Thoracic aorta (tissue), 2 donors: ENCODE data around the gene RARG. TPM values are rescaled to one million over a fixed set of nuclear protein-coding genes. Genes with fewer than 3 reads are reported as not detected.

Source experiments
- ATAC-seq: fragments of 150-250 bp; one replicate; pipeline ENCODE4 v1.8.0; 2017; ENCODE audit warnings: low read depth; ENCODE audit not compliant: insufficient number of reproducible peaks, low FRiP score
- DNase-seq: peaks from one replicate; pipeline ENCODE4 v3.0.0-alpha.2; 2020; ENCODE audit warnings: low spot score
- H3K27ac ChIP-seq, 2 donors: fragments of 200-600 bp; sonication (generic); 1 replicate in 1 of 2; 2 replicates in 1 of 2; pipeline ENCODE4 v1.5.1; 2016; ENCODE audit warnings: mild to moderate bottlenecking in 2 of 2, moderate library complexity in 2 of 2
- H3K27me3 ChIP-seq: fragments of 200-600 bp; sonication (generic); replicated peaks from 2 replicates; pipeline ENCODE4 v1.6.0; 2016; ENCODE audit warnings: mild to moderate bottlenecking; ENCODE audit not compliant: insufficient read depth
- H3K36me3 ChIP-seq: fragments of 200-600 bp; sonication (generic); one replicate; pipeline ENCODE4 v1.5.1; 2016
- H3K4me1 ChIP-seq, 2 donors: fragments of 200-600 bp; sonication (generic); 1 replicate in 1 of 2; 2 replicates in 1 of 2; pipeline versions ENCODE4 v1.5.1 to v1.6.0; 2016; ENCODE audit warnings: low read depth in 2 of 2, mild to moderate bottlenecking in 1 of 2; ENCODE audit not compliant: control insufficient read depth in 1 of 2
- H3K4me3 ChIP-seq: fragments of 200-600 bp; sonication (generic); 2 replicates; pipeline ENCODE4 v1.5.1; 2016; ENCODE audit warnings: mild to moderate bottlenecking
- H3K9me3 ChIP-seq: fragments of 200-600 bp; sonication (generic); 2 replicates; pipeline ENCODE4 v1.5.1; 2016
- total RNA-seq, 2 donors: library from RNA; depleted of rRNA; stranded (reverse); fragments of >200 nt; gene quantifications; one replicate each; pipeline versions ENCODE4 v1.1.0 to v1.2.3, GENCODE V29; 2016
- TF ChIP-seq, protein P1 (sequence below): fragments of 200-600 bp; sonication (generic); IDR thresholded peaks from one replicate; pipeline ENCODE4 v1.5.1; 2019; ENCODE audit warnings: antibody characterized with exemption

The RARG gene
- total RNA-seq, 2 donors from 2014 or later = 25.7 to 37.5 TPM

DNA sequence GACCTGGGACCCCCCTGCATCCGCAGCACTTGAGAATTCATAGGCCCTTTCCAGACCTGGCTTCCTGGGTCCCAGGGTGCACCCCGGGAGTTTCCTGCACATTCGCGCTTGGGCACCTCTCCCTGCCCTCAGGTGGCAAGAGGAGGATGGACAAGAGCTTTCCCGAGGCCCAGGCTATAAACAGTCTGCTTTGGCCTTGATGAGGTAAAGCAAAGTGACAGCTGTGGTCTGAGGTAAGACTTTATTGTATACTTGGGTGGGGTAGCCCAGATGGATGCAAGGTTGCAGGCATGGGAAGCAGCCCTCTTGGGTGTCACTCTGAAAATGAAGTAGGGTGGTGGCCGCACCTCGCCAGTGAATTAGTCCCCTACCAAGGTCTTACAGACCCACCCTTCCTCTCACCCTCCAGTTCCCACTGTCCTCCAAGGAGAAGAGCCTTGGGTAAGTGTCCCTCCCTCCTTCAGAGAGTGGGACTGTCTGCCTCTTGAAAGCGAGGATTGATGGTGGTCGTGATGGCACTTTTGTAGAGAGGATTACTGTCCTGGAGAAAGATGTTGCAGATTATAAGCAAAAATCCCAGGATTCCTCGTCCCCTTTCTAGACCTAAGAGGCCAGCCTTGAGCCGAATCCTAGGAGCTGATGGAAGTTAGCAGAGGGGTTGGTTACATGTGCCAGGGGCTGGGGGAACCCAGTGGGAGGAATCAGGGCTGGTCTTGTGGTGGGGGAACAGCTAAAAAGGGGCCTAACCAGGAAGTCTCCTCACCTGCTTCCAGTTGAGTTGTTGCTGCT is 40.7 kb downstream of the RARG start:
- DNase-seq = no peak
- TF ChIP-seq, protein P1, sequence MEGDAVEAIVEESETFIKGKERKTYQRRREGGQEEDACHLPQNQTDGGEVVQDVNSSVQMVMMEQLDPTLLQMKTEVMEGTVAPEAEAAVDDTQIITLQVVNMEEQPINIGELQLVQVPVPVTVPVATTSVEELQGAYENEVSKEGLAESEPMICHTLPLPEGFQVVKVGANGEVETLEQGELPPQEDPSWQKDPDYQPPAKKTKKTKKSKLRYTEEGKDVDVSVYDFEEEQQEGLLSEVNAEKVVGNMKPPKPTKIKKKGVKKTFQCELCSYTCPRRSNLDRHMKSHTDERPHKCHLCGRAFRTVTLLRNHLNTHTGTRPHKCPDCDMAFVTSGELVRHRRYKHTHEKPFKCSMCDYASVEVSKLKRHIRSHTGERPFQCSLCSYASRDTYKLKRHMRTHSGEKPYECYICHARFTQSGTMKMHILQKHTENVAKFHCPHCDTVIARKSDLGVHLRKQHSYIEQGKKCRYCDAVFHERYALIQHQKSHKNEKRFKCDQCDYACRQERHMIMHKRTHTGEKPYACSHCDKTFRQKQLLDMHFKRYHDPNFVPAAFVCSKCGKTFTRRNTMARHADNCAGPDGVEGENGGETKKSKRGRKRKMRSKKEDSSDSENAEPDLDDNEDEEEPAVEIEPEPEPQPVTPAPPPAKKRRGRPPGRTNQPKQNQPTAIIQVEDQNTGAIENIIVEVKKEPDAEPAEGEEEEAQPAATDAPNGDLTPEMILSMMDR = no peak
- H3K27ac ChIP-seq = no peak overlapping the region

DNA sequence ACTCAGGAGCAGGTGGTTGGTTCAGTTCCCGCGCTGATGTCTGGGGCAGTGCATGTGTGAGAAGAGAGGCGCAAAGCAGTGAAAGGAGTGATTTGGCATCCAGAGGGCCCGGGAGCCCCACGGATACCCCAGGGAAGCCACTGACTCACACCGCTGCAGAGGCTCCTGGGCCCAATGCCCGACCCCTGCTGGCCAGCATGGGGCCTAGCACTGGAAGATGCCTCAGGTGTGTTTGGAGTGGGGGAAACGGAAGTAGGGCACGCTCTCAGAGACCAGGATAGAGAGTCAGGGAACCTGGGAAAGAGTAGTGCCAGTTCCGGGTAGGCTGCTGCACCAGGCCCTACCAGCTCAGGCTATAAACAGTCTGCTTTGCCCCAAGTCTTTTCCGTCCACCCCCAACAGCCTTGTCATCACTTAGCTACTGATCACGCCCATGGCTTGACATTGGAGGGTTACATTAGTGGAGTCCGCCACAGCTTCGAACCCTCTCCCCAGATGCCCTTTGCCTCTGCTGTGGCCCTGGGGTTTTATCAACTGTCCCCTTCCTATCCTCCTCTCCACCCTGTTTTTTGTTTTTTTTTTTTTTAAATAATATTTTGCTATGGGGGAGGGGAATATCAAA is 41.8 kb downstream of the RARG start:
- H3K36me3 ChIP-seq = peaks cover 32% of the 10 kb centered on the region
- peak; percentile 49 for ATAC-seq
- no peaks in the 10 kb centered on the region for H3K27me3 ChIP-seq
- no peak for DNase-seq
- H3K4me1 ChIP-seq = peaks cover 0 to 8% of the 10 kb centered on the region in 2 donors
- no peak overlapping the region for H3K4me3 ChIP-seq
- TF ChIP-seq, protein P1 = peak; percentile 84
- H3K27ac ChIP-seq = peak overlapping the region in 1 of 2 donors; percentile 7
- H3K9me3 ChIP-seq = no peaks in the 10 kb centered on the region

More for the DNA sequence above, 40.7 kb downstream of the RARG start:
- H3K36me3 ChIP-seq = peaks cover 21% of the 10 kb centered on the region
- H3K4me3 ChIP-seq = no peak overlapping the region
- no peak for ATAC-seq
- H3K9me3 ChIP-seq = no peaks in the 10 kb centered on the region
- H3K4me1 ChIP-seq = peaks cover 0 to 6% of the 10 kb centered on the region in 2 donors
- no peaks in the 10 kb centered on the region for H3K27me3 ChIP-seq

GRCh38 chr12:53187145-53187899 is 44.7 kb downstream of the RARG start:
- H3K27ac ChIP-seq = no peak overlapping the region
- peaks cover 41% of the 10 kb centered on the region for H3K36me3 ChIP-seq
- TF ChIP-seq, protein P1 = no peak
- no peaks in the 10 kb centered on the region for H3K27me3 ChIP-seq
- H3K4me1 ChIP-seq = peaks cover 17 to 37% of the 10 kb centered on the region in 2 donors
- DNase-seq (no peak), ATAC-seq (no peak)
- no peaks in the 10 kb centered on the region for H3K9me3 ChIP-seq
- H3K4me3 ChIP-seq = no peak overlapping the region

GRCh38 chr12:53186745-53187144 is 45.3 kb downstream of the RARG start:
- Histone ChIP-seq H3K4me1 (peaks cover 23 to 43% of the 10 kb centered on the region in 2 donors), H3K4me3 (no peak overlapping the region), H3K27ac (no peak overlapping the region), H3K27me3 (no peaks in the 10 kb centered on the region), H3K36me3 (peaks cover 41% of the 10 kb centered on the region), H3K9me3 (no peaks in the 10 kb centered on the region)
- TF ChIP-seq, protein P1 = no peak
- DNase-seq (no peak), ATAC-seq (no peak)
